Endothelial cell of umbilical vein (primary cell): Measurements from ENCODE around the gene AP3S2. TPM values are rescaled to one million over a fixed set of nuclear protein-coding genes. Genes with fewer than 3 reads are reported as not detected.

Experiments used
- BruUV-seq: library from RNA; stranded (reverse); fragments of 400-500 nt; replicated peaks from 2 replicates; lab custom pipeline; 2021; lab: Mats Ljungman, UMichigan
- CTCF ChIA-PET: fragments of 300-600, 350-600 bp; sonication (Branson Sonifier 250); formaldehyde crosslinking; loops from one replicate; lab custom pipeline; 2021; ENCODE audit warnings: antibody characterized with exemption, inconsistent platforms; lab: Charles Lee
- POLR2A ChIA-PET: fragments of 300-600, 350-600 bp; sonication (Branson Sonifier 250); formaldehyde crosslinking; loops from one replicate; lab custom pipeline; 2021; ENCODE audit warnings: antibody characterized with exemption, inconsistent platforms; lab: Charles Lee
- DNase-seq: peaks from one replicate; pipeline ENCODE4 v3.0.0-alpha.2; 2011; ENCODE audit warnings: low read depth, low spot score
- FAIRE-seq: peaks from 2 replicates; lab custom pipeline; 2011; peaks lifted over from hg19 to GRCh38; lab: Jason Lieb, UNC
- H2AFZ ChIP-seq: 2 replicates; pipeline ENCODE4 v1.6.0; 2012; ENCODE audit warnings: low read depth, low read length, control low read depth, inconsistent platforms
- H3K27ac ChIP-seq: 2 replicates; pipeline ENCODE4 v1.5.1; 2011; ENCODE audit warnings: low read depth, mild to moderate bottlenecking, control low read depth, low read length, moderate library complexity; ENCODE audit not compliant: insufficient read depth
- H3K27me3 ChIP-seq, 2 experiments: 2 replicates each; pipeline versions ENCODE4 v1.6.0 to v1.6.1; 2011; ENCODE audit warnings: low read length in 2 of 2, mixed read lengths in 1 of 2; ENCODE audit not compliant: control insufficient read depth in 2 of 2, insufficient read depth in 2 of 2
- H3K36me3 ChIP-seq, 2 experiments: 2 replicates in 1 of 2; 3 replicates in 1 of 2; pipeline ENCODE4 v1.5.1; 2011; ENCODE audit warnings: low read length in 2 of 2, mild to moderate bottlenecking in 1 of 2, moderate library complexity in 1 of 2; ENCODE audit not compliant: control insufficient read depth in 2 of 2, insufficient read depth in 2 of 2; ENCODE audit errors: extremely low read depth in 1 of 2
- H3K4me1 ChIP-seq: 3 replicates; pipeline ENCODE4 v1.5.1; 2011; ENCODE audit warnings: mild to moderate bottlenecking, low read length; ENCODE audit not compliant: control insufficient read depth, insufficient read depth; ENCODE audit errors: extremely low read depth
- H3K4me2 ChIP-seq: 2 replicates; pipeline ENCODE4 v1.6.1; 2011; ENCODE audit warnings: low read length, control low read depth, mixed read lengths; ENCODE audit not compliant: insufficient read depth
- H3K4me3 ChIP-seq, 3 experiments: fragments of 200-600 bp in 1 of 3; sonication (generic), shearing (Covaris generic) in 1 of 3; replicated peaks in 1 of 3; 2 replicates each; pipeline ENCODE4 v1.5.1; 2011 to 2016; ENCODE audit warnings: control low read depth in 3 of 3, low read length in 3 of 3, mild to moderate bottlenecking in 2 of 3, inconsistent platforms in 1 of 3, low read depth in 1 of 3, moderate library complexity in 1 of 3; ENCODE audit not compliant: insufficient read depth in 1 of 3
- H3K79me2 ChIP-seq: 2 replicates; pipeline ENCODE4 v1.6.0; 2012; ENCODE audit warnings: low read length, inconsistent platforms; ENCODE audit not compliant: control insufficient read depth, insufficient read depth
- H3K9ac ChIP-seq: replicated peaks from 2 replicates; pipeline ENCODE3; 2011; ENCODE audit warnings: low read length, control low read depth; ENCODE audit not compliant: insufficient read depth; ENCODE audit errors: extremely low read depth
- H3K9me1 ChIP-seq: replicated peaks from 3 replicates; pipeline ENCODE4 v1.6.0; 2011; ENCODE audit warnings: mild to moderate bottlenecking, low read length; ENCODE audit not compliant: control insufficient read depth, insufficient read depth; ENCODE audit errors: extremely low read depth
- H3K9me3 ChIP-seq: replicated peaks from 2 replicates; pipeline ENCODE4 v1.5.1; 2012; ENCODE audit warnings: low read length, inconsistent platforms; ENCODE audit not compliant: control insufficient read depth, insufficient read depth
- H4K20me1 ChIP-seq: replicated peaks from 2 replicates; pipeline ENCODE3; 2011; ENCODE audit warnings: mild to moderate bottlenecking, low read length; ENCODE audit not compliant: control insufficient read depth, insufficient read depth; ENCODE audit errors: extremely low read depth
- EZH2 ChIP-seq: IDR thresholded peaks from 2 replicates; pipeline ENCODE4 v1.6.1; 2012; ENCODE audit warnings: borderline replicate concordance, low read depth, mild to moderate bottlenecking, moderate library complexity, low read length, inconsistent platforms; ENCODE audit not compliant: severe bottlenecking
- FOS ChIP-seq: IDR thresholded peaks from 2 replicates; pipeline ENCODE4 v1.6.1; 2011; ENCODE audit warnings: mild to moderate bottlenecking, low read length, moderate library complexity, borderline replicate concordance; ENCODE audit not compliant: insufficient read depth
- GATA2 ChIP-seq: IDR thresholded peaks from 2 replicates; pipeline ENCODE4 v1.7.0; 2011; ENCODE audit warnings: low read depth, mild to moderate bottlenecking, moderate library complexity, mixed read lengths, low read length; ENCODE audit not compliant: insufficient read length, insufficient read depth
- JUN ChIP-seq: IDR thresholded peaks from 2 replicates; pipeline ENCODE4 v1.6.1; 2011; ENCODE audit warnings: borderline replicate concordance, low read depth; ENCODE audit not compliant: insufficient read length, insufficient read depth
- MYC ChIP-seq: IDR thresholded peaks from one replicate; pipeline ENCODE4 v1.6.1; 2011; ENCODE audit warnings: mild to moderate bottlenecking, low read depth, low read length
- POLR2A ChIP-seq: IDR thresholded peaks from 2 replicates; pipeline ENCODE4 v1.6.1; 2012; ENCODE audit warnings: low read depth, mild to moderate bottlenecking, control low read depth, low read length
- POLR2AphosphoS5 ChIP-seq: IDR thresholded peaks from 2 replicates; pipeline ENCODE4 v1.6.1; 2012; ENCODE audit warnings: low read depth, mild to moderate bottlenecking, control low read depth, low read length, moderate library complexity; ENCODE audit not compliant: insufficient read depth
- dilution Hi-C: fragments of 300-500 bp; cut with MboI; formaldehyde crosslinking; loops from one replicate; pipeline ENCODE4 v1.15.0; 2019; ENCODE audit warnings: low sequenced_read_pairs; ENCODE audit not compliant: extremely low pct_ligation_motif_present
- intact Hi-C: fragments of 100-400 bp; cut with micrococcal nuclease; formaldehyde crosslinking; loops from one replicate; pipeline ENCODE4 v1.10.0; 2022
- polyA plus RNA-seq, 4 experiments: library from polyadenylated mRNA; depleted of rRNA in 3 of 4; stranded (reverse) in 3 of 4; unstranded in 1 of 4; fragments of >200 nt; gene quantifications; 2 replicates each; pipeline versions ENCODE4 v1.2.1 to v1.2.3, GENCODE V29; 2011 to 2012; ENCODE audit warnings: missing spikeins in 1 of 4
- total RNA-seq: library from RNA; stranded (reverse); gene quantifications from 2 replicates; pipeline ENCODE4 v1.2.3, GENCODE V29; 2021
- TF ChIP-seq, protein P1 (sequence below): IDR thresholded peaks from 2 replicates; pipeline ENCODE4 v1.6.1; 2011; ENCODE audit not compliant: insufficient read depth, insufficient read length
- TF ChIP-seq, protein P2 (sequence below), 2 donors: IDR thresholded peaks; 1 replicate in 1 of 2; 2 replicates in 1 of 2; pipeline ENCODE4 v1.5.1; 2011; ENCODE audit warnings: low read length in 2 of 2, mild to moderate bottlenecking in 2 of 2, moderate library complexity in 2 of 2, control low read depth in 1 of 2, inconsistent platforms in 1 of 2, low read depth in 1 of 2; ENCODE audit not compliant: insufficient read depth in 1 of 2; ENCODE audit errors: extremely low read depth in 1 of 2

AP3S2 gene
- total and polyA plus RNA-seq, 2 donors (not counting 3 experiments of a cell fraction or from before 2014, with no cell fraction given) = 14.6 to 31.1 TPM

- no peaks in the 10 kb centered on the region for H3K4me1 ChIP-seq
- no peak overlapping the region for H3K4me3 ChIP-seq
- dilution Hi-C loops (no loop called here), intact Hi-C loops (no loop called here)
- no peaks in the 10 kb centered on the region for H3K27me3 ChIP-seq
- no peaks in the 10 kb centered on the region for H4K20me1 ChIP-seq
- H3K9ac ChIP-seq = no peak overlapping the region
- CTCF ChIA-PET = interaction anchor here (1.9 to 5.3 kb wide), 4 partner anchors 11 to 92 kb away, joined by 4 to 38 read pairs (median 12); no protein-coding TSS in a partner anchor
- FAIRE-seq (no peak), DNase-seq (no peak)
- no TSS peak for BruUV-seq
- POLR2A ChIA-PET = no interaction called here
- peaks cover 5 to 9% of the 10 kb centered on the region in 2 experiments for H3K36me3 ChIP-seq
- no peaks in the 10 kb centered on the region for H3K9me3 ChIP-seq
- H2AFZ ChIP-seq = no peak overlapping the region
- H3K9me1 ChIP-seq = no peaks in the 10 kb centered on the region
- no peak overlapping the region for H3K27ac ChIP-seq
- no peak overlapping the region for H3K4me2 ChIP-seq
- no peaks in the 10 kb centered on the region for H3K79me2 ChIP-seq
- TF ChIP-seq POLR2AphosphoS5 (no peak), GATA2 (no peak), FOS (no peak), JUN (no peak), MYC (no peak), EZH2 (no peak), POLR2A (no peak)
- TF ChIP-seq, protein P1, sequence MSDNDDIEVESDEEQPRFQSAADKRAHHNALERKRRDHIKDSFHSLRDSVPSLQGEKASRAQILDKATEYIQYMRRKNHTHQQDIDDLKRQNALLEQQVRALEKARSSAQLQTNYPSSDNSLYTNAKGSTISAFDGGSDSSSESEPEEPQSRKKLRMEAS = no peak
- TF ChIP-seq, protein P2, sequence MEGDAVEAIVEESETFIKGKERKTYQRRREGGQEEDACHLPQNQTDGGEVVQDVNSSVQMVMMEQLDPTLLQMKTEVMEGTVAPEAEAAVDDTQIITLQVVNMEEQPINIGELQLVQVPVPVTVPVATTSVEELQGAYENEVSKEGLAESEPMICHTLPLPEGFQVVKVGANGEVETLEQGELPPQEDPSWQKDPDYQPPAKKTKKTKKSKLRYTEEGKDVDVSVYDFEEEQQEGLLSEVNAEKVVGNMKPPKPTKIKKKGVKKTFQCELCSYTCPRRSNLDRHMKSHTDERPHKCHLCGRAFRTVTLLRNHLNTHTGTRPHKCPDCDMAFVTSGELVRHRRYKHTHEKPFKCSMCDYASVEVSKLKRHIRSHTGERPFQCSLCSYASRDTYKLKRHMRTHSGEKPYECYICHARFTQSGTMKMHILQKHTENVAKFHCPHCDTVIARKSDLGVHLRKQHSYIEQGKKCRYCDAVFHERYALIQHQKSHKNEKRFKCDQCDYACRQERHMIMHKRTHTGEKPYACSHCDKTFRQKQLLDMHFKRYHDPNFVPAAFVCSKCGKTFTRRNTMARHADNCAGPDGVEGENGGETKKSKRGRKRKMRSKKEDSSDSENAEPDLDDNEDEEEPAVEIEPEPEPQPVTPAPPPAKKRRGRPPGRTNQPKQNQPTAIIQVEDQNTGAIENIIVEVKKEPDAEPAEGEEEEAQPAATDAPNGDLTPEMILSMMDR (IDR thresholded peaks at IDR 0.05; ENCODE audit: extremely low read depth in 1 of 2, insufficient read depth in 1 of 2, low read depth in 1 of 2, low read length in 2 of 2) = no peak
These were observed 109.2 kb downstream of the AP3S2 start for GRCh38 chr15:89784686-89784960.
